Stimulated activated naive CD4-positive, alpha-beta T cell (primary cell): ENCODE results near the gene PCNX3.

Experiments
- DNase-seq, 6 experiments: peaks; one replicate each; lab custom pipeline; 2025; lab: John Stamatoyannopoulos, UW

PCNX3 gene

GRCh38 chr11:65639623-65640482 is 24.3 kb downstream of the PCNX3 start:
- DNase-seq: peak; percentile 65 to 89 (median 78)

DNA sequence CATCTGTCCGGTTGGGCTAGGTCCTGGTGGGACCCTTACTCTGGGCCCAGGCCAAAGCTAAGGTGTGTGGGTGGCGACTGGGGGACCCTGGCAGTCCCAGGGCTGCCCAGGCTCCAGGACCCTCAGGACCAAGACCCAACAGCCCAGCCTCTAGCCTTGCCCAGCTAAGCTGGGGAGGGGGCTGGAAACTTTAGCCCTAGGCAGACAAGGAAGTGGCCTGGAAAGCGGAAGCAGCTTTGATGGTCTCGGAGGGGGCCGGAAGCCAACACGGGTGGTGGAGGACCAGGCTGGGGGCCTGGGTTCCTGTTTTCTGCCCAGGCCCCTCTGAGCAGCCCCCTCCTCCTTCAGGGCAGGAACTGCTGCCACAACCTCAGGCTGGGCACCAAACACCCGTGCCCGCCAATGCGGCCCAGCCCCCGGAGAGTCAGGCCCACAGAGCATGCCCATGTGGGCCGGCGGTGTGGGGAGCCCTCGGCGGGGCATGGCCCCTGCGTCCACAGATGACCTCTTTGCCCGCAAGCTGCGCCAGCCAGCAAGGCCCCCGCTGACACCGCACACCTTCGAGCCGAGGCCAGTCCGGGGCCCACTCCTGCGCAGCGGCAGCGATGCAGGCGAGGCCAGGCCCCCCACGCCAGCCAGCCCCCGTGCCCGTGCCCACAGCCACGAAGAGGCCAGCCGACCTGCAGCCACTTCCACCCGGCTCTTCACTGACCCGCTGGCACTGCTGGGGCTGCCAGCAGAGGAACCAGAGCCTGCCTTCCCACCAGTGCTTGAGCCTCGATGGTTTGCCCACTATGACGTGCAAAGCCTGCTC is 25.1 kb downstream of the PCNX3 start:
- peak in 3 of 6 experiments; percentile 31 to 50 (median 39) for DNase-seq

DNA sequence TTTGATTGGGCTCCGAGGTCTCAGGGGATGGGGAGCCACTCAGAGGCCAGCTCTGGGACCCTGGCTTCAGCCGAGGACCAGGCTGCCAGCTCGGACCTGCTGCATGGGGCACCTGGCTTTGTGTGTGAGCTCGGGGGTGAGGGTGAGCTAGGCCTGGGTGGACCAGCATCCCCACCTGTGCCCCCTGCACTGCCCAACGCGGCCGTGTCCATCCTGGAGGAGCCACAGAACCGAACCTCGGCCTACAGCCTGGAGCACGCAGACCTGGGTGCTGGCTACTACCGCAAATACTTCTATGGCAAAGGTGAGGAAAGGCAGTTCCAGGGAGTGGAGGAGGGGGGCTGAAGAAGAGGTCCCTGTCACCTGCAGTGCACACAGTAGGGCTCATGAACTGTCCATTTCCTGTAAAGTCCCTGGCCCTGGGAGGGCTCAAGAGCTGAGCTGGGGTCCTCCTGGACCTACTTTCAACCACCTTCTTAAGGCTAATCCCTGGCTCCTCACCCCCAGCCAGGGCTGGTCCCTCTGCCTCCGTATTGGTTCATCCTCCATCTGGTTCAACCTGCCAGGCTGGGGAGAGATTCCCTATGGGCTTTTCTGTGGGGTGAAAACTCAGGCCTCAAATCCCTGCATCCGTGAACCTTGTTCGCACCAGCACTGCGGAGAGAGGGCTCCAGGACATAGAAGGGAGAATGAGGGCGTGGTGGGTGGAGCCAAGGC is 25.9 kb downstream of the PCNX3 start:
- DNase-seq: peak in 1 of 6 experiments; percentile 43

- no peak for DNase-seq
Measured at GRCh38 chr11:65642014-65642671, 26.6 kb downstream of the PCNX3 start.

- no peak for DNase-seq
Measured at GRCh38 chr11:65643971-65644370, 28.4 kb downstream of the PCNX3 start.

GRCh38 chr11:65644837-65645236 is 29.3 kb downstream of the PCNX3 start:
- no peak for DNase-seq

- no peak for DNase-seq
Measured at GRCh38 chr11:65645710-65646109, 30.1 kb downstream of the PCNX3 start.

- DNase-seq: no peak
Measured at GRCh38 chr11:65646288-65646957, 30.8 kb downstream of the PCNX3 start.

GRCh38 chr11:65646958-65647701 is 31.6 kb downstream of the PCNX3 start:
- no peak for DNase-seq

- DNase-seq: no peak
Measured at GRCh38 chr11:65648997-65649493, 33.5 kb downstream of the PCNX3 start.

- no peak for DNase-seq
Measured at GRCh38 chr11:65649656-65650546, 34.3 kb downstream of the PCNX3 start.

DNA sequence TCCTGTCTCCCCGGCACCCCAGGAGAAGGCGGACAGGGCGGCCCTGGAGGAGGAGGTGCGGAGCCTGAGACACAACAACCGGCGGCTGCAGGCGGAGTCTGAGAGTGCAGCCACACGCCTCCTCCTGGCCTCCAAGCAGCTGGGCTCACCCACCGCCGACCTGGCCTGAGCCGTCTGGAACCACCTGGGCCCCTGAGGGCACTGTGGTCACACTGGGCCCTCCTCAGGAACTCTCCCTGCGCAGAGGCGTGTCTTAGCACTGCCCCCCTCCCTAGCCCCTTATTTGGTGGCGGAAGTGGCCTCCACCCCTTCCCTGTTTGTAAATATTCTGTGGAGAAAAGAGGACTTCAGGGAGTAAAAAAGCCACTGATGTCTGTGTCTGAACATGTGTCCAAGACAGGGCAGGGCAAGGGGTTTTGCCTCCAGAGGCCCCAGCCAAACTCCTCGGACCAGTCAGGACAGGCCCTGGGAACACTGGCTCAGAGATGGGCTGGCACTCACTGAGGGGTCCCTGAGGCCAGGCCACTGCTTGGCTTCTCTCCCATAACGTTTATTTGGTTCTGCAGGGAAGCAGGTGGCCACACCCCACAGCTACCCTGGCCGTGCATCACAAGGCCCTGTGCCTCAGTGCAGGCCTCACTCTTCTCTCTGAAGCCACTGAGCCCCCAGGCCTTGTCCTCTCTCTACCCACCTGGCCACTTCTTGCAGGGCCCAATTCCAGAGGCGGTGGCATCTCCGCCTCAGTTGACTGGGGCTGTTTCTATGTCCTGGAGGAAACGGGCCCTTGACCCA is 35.2 kb downstream of the PCNX3 start:
- no peak for DNase-seq

- DNase-seq: no peak
Measured at GRCh38 chr11:65651339-65651588, 35.7 kb downstream of the PCNX3 start.

DNA sequence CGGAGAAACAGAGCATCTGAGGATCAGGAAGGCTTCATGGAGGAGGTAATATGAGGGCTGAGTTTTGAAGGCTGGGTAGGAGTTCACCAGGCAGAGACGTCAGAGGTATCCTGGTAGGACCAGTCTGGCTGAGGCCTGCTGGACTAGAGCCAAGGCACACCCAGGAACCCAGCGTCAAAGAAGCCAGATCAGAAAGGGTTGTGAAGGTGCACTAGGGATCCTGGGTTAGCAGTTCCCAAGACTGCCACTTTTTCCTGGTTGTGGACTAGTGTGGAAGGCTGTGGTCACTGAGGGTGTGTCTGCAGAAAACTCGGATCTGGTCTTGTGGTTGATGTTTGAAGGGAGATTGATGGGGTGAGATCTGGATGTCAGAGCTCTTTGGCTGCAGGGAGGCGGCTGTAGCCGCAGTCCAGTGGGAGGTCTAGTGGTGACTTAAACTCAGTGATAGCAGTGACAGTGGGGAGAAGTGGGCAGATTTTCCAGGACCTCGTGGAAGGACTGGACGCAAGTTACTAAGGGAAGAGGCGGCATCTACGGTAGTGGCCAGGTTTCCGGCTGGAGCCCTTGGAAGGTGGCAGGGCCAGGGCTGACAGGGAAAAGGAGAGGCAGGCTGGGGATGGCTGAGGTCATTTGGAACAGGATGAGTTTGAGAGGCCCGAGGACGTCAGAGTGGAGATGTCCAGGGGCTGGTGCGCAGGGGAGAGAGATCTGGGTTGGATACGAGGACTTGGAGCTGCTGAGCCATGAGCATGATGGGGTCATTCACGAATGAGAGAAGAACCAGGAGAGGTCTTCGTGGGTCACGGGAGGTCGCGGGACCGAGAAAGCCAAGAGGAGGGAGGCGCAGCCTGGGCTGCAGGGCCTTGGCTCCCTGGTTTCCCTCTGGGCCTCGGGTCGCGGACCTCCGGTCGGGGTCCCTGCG is 36.3 kb downstream of the PCNX3 start:
- DNase-seq: peak in 2 of 6 experiments; percentile 31 to 43

DNA sequence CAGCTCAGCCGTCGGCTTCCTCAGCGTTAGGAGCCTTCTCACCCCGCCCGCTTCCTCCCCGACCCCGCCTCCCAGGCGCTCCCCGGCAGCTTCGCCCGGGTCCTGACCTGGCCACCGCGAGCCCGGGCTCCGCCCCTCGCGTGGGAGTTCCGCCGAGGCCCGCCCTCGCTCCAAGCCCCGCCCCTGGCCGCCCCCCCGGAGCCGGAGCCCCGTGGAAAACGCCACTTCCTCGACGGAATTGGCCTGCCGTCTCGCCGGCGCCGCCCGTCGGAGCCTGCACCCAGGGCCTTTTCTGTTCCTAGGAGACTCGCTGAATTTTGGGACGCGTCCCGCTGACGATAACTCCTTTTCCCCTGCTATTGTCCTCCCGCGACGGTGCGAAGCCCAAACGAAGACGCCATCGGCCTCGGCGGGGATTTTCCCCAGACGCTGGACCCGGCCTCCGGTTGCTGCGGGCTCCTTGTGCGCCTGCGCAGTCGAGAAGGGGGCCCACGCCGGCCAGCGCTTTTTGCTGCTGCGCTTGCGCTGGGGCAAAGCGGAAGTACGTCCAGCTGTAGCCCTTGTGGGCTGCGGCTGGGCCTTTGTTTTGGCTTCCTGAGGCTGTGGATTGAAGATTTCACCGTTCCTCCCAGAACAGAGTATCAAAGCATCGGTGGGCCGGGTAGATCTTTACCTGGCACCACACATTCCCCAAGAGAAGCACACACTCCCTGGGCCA is 37.1 kb downstream of the PCNX3 start:
- DNase-seq: peak; percentile 90 to 99 (median 96)

- DNase-seq: peak in 1 of 6 experiments; percentile 63
Measured at GRCh38 chr11:65653229-65654225, 38.0 kb downstream of the PCNX3 start.
